GM20000 (cell line): Measurements from ENCODE around the gene LEPR.
A peak's percentile ranks its signal among the peaks of the same experiment; 100 is the strongest.

Experiments
- DNase-seq: peaks from one replicate; pipeline ENCODE4 v3.0.0; 2012; ENCODE audit warnings: low spot score
- TF ChIP-seq, protein P1 (sequence below): IDR thresholded peaks from 2 replicates; pipeline ENCODE4 v1.5.1; 2012; ENCODE audit warnings: mild to moderate bottlenecking, control low read depth; ENCODE audit errors: extremely low read depth, missing control alignments

The LEPR gene

DNA sequence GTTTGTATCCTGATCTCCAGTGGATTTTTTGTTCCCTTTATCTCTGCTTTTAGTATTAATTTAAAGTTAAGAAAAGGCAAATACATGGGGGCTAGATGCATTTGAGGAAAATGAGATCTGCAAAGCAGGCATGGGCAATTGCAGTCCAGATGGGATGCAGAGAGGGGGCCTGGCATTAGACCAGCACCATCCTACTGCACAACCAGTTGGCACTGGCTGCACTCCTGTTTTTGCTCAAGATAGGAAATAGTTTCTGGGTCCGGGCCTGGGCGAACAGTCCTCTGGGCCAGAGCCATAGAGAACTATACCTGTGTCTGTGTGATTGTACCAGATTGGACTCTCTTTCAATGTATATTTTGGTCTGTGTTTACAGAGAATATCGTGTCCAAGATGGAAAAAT is 34.0 kb upstream of the LEPR start:
- no peak for DNase-seq
- TF ChIP-seq, protein P1, sequence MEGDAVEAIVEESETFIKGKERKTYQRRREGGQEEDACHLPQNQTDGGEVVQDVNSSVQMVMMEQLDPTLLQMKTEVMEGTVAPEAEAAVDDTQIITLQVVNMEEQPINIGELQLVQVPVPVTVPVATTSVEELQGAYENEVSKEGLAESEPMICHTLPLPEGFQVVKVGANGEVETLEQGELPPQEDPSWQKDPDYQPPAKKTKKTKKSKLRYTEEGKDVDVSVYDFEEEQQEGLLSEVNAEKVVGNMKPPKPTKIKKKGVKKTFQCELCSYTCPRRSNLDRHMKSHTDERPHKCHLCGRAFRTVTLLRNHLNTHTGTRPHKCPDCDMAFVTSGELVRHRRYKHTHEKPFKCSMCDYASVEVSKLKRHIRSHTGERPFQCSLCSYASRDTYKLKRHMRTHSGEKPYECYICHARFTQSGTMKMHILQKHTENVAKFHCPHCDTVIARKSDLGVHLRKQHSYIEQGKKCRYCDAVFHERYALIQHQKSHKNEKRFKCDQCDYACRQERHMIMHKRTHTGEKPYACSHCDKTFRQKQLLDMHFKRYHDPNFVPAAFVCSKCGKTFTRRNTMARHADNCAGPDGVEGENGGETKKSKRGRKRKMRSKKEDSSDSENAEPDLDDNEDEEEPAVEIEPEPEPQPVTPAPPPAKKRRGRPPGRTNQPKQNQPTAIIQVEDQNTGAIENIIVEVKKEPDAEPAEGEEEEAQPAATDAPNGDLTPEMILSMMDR, result no peak

DNA sequence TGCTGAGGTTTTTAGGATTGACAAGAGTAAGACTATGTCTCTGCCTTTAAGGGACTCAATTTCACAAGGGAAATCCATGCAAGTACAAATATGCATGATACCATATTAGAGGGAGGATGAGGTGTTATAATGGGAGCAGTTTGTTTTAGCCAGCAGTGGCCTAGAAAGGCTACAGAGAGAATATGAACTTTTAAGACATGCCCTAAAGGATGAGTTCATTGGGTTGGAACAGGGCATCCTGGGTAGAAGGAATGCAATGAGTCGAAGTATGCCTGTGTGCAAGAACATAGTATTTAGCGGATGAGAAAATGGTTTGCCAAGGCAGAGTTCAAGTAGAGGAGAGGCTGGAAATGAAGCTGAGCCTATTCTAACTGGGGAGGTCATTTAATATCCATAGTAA is 32.6 kb upstream of the LEPR start:
- no peak for DNase-seq
- TF ChIP-seq, protein P1, result no peak

DNA sequence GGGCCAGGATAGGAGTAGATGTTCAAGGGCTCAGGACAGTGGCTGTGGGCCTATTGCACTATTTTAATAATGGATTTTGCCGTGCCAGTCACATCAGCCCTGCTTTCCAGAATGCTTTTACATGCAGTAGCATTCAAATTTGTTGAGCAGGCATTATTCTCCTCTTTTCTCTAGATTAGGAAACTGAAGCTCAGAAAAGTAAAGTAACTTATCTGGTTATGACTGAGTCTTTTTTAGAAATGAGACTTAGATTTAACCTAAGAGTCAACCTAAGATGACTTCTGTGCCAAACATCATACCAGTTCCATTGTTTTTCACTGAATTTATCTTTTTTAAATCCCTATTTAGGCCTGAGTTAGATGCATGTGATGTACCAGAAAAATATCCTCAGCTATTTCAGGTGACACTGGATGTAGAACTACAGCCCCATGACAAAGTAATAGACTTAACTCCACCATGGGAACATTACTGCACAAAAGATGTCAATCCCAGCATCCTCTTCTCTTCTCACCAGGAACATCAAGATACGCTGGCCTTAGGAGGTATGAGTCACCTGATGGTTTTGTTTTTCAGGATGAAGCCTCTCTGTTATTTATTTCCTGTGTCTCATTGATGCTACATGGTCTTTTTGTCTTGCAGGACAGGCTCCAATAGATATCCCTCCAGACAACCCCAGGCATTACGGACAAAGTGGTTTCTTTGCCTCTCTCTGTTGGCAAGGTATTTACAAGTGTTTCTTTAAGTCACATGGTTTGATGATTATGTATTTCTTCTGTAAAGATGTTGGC is 31.4 kb upstream of the LEPR start:
- DNase-seq, result no peak
- TF ChIP-seq, protein P1, result no peak

DNA sequence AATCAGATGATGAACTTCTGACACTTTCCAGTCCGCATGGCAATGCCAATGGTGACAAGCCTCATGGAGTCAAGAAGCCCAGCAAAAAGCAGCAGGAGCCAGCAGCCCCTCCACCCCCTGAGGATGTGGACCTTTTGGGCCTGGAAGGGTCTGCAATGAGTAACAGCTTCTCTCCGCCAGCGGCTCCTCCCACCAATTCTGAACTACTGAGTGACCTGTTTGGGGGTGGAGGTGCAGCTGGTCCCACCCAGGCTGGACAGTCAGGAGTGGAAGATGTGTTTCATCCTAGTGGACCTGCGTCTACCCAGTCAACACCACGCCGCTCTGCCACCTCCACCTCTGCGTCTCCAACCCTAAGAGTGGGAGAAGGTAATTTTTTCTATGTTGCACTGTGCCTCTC is 28.0 kb upstream of the LEPR start:
- TF ChIP-seq, protein P1, result no peak
- DNase-seq, result no peak

DNA sequence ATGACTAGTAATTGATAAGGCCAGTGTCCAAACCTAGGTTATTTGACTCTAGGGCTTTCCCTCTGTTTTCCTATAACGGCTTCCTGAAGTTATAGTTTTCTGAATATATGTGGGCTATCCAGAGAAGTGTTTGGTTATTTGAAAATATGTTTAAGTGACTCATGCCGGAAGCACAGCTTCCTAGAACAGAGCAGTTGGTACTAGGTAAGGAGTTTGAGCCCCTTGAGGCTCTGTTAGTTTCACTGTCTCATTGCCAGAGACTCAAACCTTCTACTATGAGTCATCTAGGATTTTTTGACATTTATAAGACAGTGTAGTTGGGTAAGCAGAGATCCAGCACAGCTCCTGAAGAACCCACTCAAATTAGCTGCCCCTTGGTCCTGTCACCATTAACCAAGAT is 27.1 kb upstream of the LEPR start:
- DNase-seq, result peak; percentile 6
- TF ChIP-seq, protein P1, result no peak

DNA sequence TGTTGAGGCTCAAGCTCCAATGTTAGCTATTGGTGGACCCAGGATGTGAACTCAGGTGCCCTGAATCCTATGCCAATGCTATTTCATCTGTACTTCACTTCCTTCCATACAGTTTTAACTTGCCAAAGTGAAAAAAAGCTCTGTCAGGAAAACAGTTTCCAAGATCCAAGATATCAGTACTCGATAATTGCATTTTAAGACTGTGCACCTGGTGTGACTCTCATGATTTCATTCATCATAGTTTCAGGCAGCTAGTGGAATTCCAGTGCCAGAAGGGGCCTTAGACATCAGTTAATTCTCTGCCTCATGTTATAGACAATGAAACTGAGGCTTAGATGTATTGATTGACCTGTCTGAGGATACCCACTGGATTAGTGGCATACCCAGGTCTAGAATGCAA is 26.5 kb upstream of the LEPR start:
- TF ChIP-seq, protein P1, result no peak
- no peak for DNase-seq

DNA sequence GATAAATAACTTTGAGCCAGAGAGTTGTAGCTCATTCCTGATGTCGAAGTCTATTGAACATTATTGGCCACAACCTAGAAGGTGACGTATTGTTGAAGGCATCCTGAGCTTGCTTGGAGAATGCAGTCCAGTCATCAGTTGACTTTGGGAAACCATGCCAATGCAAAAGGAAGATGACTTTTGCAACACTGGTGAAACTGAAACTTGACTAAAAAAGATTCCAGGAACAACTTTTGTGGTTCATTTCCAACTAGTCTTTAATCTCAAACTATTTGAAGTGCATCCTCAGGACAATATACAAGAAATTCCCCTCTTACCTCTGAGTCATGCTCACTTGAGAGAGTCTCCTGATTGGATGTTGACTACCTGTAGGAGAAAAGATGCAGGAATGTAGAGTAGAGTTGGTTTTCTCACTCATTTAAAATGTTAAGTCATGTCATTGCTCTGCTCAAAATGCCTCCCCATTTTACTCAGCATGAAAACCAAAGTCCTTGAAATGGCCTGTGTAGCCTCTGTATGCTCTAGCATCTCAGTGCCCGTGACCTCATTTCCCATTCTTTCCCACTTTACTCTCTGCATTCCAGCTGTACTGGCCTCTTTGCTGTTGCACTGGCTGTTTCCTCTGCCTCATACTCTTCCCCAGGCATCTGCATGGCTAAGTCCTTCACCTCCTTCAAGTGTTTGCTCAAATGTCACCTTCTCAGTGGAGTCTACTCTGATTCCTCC is 24.4 kb upstream of the LEPR start:
- no peak for DNase-seq

More for the DNA sequence above, 24.4 kb upstream of the LEPR start:
- TF ChIP-seq, protein P1, result no peak
